Dedifferentiated amniotic fluid mesenchymal stem cell (primary cell): Measurements from ENCODE around the gene AP4M1.

ENCODE experiments used
- DNase-seq: peaks from one replicate; pipeline ENCODE4 v3.0.0-alpha.2; 2016; ENCODE audit errors: extremely low spot score

AP4M1 gene

GRCh38 chr7:100157334-100158228, 56.1 kb downstream of the AP4M1 start:
- no peak for DNase-seq
